ENCODE data around the gene OVOL2. TPM values are rescaled to one million over a fixed set of nuclear protein-coding genes. Genes with fewer than 3 reads are reported as not detected.

OVOL2 gene
- total and polyA plus RNA-seq, 4 donors, result 0.13 to 0.17 TPM; not detected in 2

GRCh38 chr20:18019068-18019467, 38.6 kb downstream of the OVOL2 start:
- no peak for DNase-seq (ENCODE audit: low spot score)
- H3K36me3 ChIP-seq (ENCODE audit: control insufficient read depth in 4 of 4, insufficient read depth in 3 of 4, low read depth in 1 of 4, low read length in 3 of 4), result no peaks in the 10 kb centered on the region
- TF ChIP-seq HNF4G (IDR thresholded peaks at IDR 0.05) (no peak), FOXA1 (IDR thresholded peaks at IDR 0.05) (no peak), HNF4A (conservative IDR thresholded peaks at IDR 0.05) (no peak), MAX (IDR thresholded peaks at IDR 0.05) (no peak), RXRA (IDR thresholded peaks at IDR 0.05) (no peak), GABPA (IDR thresholded peaks at IDR 0.05 in 1 of 2, conservative IDR thresholded peaks at IDR 0.05 in 1 of 2) (no peak), EGR1 (IDR thresholded peaks at IDR 0.05; ENCODE audit: low read depth in 2 of 2) (no peak), REST (IDR thresholded peaks at IDR 0.05) (no peak), RAD21 (IDR thresholded peaks at IDR 0.05) (peak; percentile 58 to 67), FOXA2 (IDR thresholded peaks at IDR 0.05) (no peak)
- TF ChIP-seq, protein P1, sequence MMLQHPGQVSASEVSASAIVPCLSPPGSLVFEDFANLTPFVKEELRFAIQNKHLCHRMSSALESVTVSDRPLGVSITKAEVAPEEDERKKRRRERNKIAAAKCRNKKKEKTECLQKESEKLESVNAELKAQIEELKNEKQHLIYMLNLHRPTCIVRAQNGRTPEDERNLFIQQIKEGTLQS (IDR thresholded peaks at IDR 0.05), result no peak
- TF ChIP-seq, protein P2, sequence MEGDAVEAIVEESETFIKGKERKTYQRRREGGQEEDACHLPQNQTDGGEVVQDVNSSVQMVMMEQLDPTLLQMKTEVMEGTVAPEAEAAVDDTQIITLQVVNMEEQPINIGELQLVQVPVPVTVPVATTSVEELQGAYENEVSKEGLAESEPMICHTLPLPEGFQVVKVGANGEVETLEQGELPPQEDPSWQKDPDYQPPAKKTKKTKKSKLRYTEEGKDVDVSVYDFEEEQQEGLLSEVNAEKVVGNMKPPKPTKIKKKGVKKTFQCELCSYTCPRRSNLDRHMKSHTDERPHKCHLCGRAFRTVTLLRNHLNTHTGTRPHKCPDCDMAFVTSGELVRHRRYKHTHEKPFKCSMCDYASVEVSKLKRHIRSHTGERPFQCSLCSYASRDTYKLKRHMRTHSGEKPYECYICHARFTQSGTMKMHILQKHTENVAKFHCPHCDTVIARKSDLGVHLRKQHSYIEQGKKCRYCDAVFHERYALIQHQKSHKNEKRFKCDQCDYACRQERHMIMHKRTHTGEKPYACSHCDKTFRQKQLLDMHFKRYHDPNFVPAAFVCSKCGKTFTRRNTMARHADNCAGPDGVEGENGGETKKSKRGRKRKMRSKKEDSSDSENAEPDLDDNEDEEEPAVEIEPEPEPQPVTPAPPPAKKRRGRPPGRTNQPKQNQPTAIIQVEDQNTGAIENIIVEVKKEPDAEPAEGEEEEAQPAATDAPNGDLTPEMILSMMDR (IDR thresholded peaks at IDR 0.05; ENCODE audit: low read depth, low read length, missing input control), result peak; percentile 35
- TF ChIP-seq, protein P3, sequence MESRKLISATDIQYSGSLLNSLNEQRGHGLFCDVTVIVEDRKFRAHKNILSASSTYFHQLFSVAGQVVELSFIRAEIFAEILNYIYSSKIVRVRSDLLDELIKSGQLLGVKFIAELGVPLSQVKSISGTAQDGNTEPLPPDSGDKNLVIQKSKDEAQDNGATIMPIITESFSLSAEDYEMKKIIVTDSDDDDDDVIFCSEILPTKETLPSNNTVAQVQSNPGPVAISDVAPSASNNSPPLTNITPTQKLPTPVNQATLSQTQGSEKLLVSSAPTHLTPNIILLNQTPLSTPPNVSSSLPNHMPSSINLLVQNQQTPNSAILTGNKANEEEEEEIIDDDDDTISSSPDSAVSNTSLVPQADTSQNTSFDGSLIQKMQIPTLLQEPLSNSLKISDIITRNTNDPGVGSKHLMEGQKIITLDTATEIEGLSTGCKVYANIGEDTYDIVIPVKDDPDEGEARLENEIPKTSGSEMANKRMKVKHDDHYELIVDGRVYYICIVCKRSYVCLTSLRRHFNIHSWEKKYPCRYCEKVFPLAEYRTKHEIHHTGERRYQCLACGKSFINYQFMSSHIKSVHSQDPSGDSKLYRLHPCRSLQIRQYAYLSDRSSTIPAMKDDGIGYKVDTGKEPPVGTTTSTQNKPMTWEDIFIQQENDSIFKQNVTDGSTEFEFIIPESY (IDR thresholded peaks at IDR 0.05), result no peak
- 8% methylated on average over 1 of the region's 1 CpG for WGBS
- H3K9ac ChIP-seq (ENCODE audit: low read depth in 1 of 2, low read length in 2 of 2), result no peak overlapping the region
- no peak overlapping the region for H3K4me3 ChIP-seq (ENCODE audit: low read depth in 1 of 3, low read length in 3 of 3)
- no peaks in the 10 kb centered on the region for H3K9me3 ChIP-seq (ENCODE audit: control insufficient read depth in 4 of 4, low read length in 3 of 4)
- no peaks in the 10 kb centered on the region for H3K4me1 ChIP-seq (ENCODE audit: control insufficient read depth in 4 of 4, insufficient read depth in 4 of 4, low read length in 3 of 4)
- H3K27me3 ChIP-seq (ENCODE audit: control insufficient read depth in 4 of 4, insufficient read depth in 4 of 4, low read length in 3 of 4), result no peaks in the 10 kb centered on the region
- no peak overlapping the region for H3K27ac ChIP-seq (ENCODE audit: low read depth in 1 of 2, low read length in 2 of 2)

- 92% methylated on average over 10 of the region's 10 CpGs for WGBS
- no peaks in the 10 kb centered on the region for H3K36me3 ChIP-seq (ENCODE audit: control insufficient read depth in 4 of 4, insufficient read depth in 3 of 4, low read depth in 1 of 4, low read length in 3 of 4)
- H3K27me3 ChIP-seq (ENCODE audit: control insufficient read depth in 4 of 4, insufficient read depth in 4 of 4, low read length in 3 of 4), result no peaks in the 10 kb centered on the region
- H3K27ac ChIP-seq (ENCODE audit: low read depth in 1 of 2, low read length in 2 of 2), result no peak overlapping the region
- no peak overlapping the region for H3K4me3 ChIP-seq (ENCODE audit: low read depth in 1 of 3, low read length in 3 of 3)
- no peak for TF ChIP-seq JUND (IDR thresholded peaks at IDR 0.05)
- no peak for TF ChIP-seq RAD21 (IDR thresholded peaks at IDR 0.05)
- no peak for TF ChIP-seq SP1 (IDR thresholded peaks at IDR 0.05)
- no peak for TF ChIP-seq GABPA (IDR thresholded peaks at IDR 0.05 in 1 of 2, conservative IDR thresholded peaks at IDR 0.05 in 1 of 2)
- no peak for TF ChIP-seq HNF4G (IDR thresholded peaks at IDR 0.05)
- TF ChIP-seq HNF4A (conservative IDR thresholded peaks at IDR 0.05), result no peak
- TF ChIP-seq, protein P2 (IDR thresholded peaks at IDR 0.05; ENCODE audit: low read depth, low read length, missing input control), result no peak
- no peak for TF ChIP-seq EGR1 (IDR thresholded peaks at IDR 0.05; ENCODE audit: low read depth in 2 of 2)
- TF ChIP-seq, protein P1 (IDR thresholded peaks at IDR 0.05), result no peak
- TF ChIP-seq TAF1 (conservative IDR thresholded peaks at IDR 0.05), result no peak
- TF ChIP-seq MAX (IDR thresholded peaks at IDR 0.05), result no peak
- no peaks in the 10 kb centered on the region for H3K4me1 ChIP-seq (ENCODE audit: control insufficient read depth in 4 of 4, insufficient read depth in 4 of 4, low read length in 3 of 4)
- DNase-seq (ENCODE audit: low spot score), result no peak
- H3K9ac ChIP-seq (ENCODE audit: low read depth in 1 of 2, low read length in 2 of 2), result no peak overlapping the region
- H3K9me3 ChIP-seq (ENCODE audit: control insufficient read depth in 4 of 4, low read length in 3 of 4), result no peaks in the 10 kb centered on the region
Measured at GRCh38 chr20:18018100-18018499, 39.6 kb downstream of the OVOL2 start.
